GM18909 (cell line): ENCODE data around the gene SPR.
"Not testable (repeated sequence)": the region's sequence is repeated elsewhere in the genome, so short reads cannot be mapped to it uniquely, and the experiment has no call there.

Source experiments
- ATAC-seq: cut with Tn5 transposase; IDR thresholded peaks from one replicate; pipeline ENCODE4 v1.9.1; 2021; ENCODE audit warnings: mild to moderate bottlenecking; ENCODE audit not compliant: unreplicated experiment, poor library complexity

Gene SPR

GRCh38 chr2:72888438-72889202 is 1.4 kb downstream of the SPR start:
- ATAC-seq = no peak

- ATAC-seq = no peak
These were observed 2.8 kb downstream of the SPR start for GRCh38 chr2:72889991-72890390.

DNA sequence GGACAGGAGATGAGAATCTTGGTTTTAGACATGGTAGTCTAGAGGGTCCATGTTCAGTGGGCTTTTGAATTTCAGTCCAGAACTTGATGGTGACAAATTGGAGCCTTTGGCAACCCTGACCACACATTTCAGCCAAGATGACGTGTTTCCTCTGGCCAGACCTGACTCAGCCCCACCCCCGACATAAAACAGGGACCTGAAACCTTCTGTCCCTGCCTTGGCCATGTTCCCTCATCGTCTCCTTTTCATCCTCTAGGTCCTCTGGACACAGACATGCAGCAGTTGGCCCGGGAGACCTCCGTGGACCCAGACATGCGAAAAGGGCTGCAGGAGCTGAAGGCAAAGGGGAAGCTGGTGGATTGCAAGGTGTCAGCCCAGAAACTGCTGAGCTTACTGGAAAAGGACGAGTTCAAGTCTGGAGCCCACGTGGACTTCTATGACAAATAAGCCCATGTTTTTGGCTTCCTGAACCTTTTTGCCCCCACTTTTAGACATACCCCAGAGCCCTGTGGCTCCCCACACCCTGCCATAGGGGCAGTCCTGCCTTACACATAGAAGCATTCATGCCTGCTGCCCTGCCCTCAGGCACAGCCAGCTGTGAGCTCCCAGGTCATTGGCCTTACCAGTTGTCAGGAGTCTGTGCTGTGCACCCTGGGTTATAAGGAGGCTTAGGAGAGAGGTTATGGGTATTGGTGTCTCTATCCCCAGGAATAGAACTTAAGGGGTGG is 4.0 kb downstream of the SPR start:
- no peak for ATAC-seq

DNA sequence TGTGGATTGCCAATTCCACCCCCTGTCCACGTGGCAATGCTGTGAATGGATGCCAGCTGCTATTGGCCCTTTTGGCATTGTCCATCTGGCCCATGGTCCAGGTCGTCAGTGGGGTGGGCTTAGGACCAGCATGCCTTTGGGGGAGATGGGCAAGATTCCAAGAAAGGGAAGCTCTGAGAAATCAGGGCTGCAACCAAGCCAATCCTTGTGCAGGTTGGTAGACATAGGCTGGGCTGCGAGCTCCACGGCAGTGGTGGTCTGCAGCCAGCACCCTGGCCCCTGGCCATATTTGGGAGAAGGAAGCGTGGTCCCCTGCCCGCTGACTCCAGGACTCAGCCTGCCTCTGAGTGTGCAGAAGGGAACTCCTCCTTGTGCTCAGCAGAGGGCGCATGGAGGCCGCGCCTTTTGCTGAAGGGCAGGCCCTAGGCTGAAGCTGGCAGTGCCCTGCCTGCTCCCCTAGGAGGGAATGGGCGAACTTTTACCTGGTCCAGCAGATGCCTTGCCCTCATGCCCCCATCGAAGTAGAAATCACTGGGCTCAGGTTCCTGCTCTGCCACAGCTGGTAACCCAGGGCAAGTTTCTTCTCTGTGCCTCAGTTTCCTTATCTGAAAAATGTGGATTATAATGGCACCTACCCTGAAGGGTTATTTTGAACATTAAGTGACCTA is 5.4 kb downstream of the SPR start:
- ATAC-seq = peak; percentile 67

- peak; percentile 75 for ATAC-seq
These were observed 6.5 kb downstream of the SPR start for GRCh38 chr2:72893594-72894319.

DNA sequence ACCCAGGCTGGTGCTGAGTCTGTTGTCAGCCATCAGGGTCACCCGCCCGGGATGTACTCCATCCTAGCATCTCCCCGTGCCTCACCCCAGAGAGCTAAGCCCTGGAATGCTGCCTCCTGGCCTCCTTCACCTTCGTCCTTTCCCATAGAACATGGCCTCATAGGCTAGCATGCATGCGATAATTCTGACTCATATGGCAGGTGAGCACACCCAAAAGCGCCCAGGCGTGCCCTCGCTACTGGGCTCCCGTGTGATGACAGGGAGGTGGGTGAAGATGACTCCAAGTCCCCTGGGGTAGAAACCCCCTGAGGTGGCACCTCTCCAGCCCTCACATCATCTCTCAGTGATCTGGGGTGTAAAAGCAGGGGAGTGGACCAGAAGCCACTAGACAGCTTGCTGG is 7.3 kb downstream of the SPR start:
- no peak for ATAC-seq

- no peak for ATAC-seq
These were observed 7.9 kb downstream of the SPR start for GRCh38 chr2:72895154-72895553.

DNA sequence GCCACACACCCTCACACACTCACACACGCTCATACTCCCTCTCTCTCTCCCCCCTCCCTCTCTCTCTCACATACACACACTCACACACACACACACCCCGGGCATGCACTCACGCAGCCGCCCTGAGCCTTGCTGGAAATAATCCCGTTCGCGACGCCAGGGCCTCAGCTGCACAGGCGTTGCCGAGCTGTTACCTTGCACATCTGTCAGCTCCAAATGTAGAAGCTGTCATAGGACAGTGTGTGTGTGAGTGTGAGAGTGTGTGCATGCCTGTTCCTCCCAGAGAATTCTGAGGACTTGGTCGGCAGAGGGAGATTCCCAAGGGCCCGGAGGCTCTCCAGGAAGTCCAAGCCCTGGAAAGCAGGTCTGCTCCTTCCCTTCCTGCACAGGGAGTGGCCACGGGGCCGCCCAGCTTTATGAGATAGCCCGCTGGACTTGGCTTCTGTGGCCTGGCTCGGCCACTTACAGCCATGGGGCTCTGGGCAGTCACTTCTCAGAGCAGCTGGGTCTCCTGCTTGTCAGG is 8.6 kb downstream of the SPR start:
- ATAC-seq = no peak

GRCh38 chr2:72896446-72896845 is 9.2 kb downstream of the SPR start:
- ATAC-seq = no peak

- ATAC-seq = no peak
These were observed 10.8 kb downstream of the SPR start for GRCh38 chr2:72897785-72898584.

DNA sequence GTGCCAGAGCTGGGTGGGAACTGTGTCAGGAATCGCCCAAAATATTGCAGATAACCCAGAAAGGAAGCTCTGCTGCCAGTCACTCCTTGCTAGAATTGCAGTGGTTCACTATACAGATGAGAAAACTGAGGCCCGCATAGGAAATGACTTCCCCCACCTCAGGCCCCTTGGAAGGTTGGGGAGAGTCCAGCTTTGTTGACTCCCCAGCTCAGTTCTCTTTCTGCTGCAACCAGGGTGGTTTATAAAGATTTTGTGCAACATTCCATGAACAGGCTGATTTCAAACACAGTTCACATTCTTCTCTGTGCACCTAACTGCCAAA is 11.3 kb downstream of the SPR start:
- ATAC-seq = no peak

DNA sequence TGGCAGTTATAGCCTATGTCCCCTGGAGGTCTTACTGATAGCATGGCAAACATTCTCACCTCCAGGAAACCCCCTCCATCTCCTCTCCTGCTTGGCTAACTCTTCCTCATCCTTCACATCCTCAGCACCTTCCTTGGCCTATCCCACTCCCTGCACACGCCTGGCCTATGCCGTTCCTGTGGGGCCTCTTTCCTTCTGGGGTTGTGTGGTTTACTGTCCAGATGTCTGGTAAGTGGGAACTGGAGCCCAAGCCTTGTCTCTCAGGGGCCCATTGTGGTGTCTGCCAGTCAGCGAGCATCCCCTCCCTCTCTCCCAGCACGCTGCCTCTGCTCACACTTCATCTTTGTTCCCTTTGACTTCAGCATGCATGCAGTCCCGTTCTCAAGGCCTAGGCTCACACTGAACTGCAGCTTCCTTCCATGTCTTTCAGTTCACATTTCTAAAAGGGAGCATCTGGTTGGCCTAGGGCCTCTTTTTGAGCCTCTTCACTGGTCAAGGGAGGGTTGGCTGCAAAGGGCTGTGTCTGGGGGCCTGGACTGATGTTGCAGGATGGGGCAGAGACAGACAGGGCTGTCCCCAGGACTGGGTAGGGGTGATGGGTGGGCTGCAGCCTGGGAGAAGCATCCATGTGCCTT is 13.1 kb downstream of the SPR start:
- ATAC-seq = no peak

- no peak for ATAC-seq
These were observed 14.2 kb downstream of the SPR start for GRCh38 chr2:72901426-72901825.

DNA sequence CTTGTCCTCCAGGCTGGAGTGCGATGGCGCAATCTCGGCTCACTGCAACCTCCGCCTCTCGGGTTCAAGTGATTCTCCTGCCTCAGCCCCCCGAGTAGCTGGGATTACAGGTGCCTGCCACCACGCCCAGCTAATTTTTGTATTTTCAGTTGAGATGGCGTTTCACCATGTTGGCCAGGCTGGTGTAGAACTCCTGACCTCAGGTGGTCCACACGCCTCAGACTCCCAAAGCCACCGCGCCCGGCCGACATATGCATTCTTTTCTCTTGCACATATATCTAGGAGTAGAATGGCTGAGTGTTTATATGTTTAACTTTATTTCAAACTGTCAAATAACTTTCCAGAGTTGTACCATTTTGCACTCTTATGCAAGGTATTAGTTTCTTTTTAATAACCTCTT is 20.2 kb downstream of the SPR start:
- not testable (repeated sequence) for ATAC-seq

DNA sequence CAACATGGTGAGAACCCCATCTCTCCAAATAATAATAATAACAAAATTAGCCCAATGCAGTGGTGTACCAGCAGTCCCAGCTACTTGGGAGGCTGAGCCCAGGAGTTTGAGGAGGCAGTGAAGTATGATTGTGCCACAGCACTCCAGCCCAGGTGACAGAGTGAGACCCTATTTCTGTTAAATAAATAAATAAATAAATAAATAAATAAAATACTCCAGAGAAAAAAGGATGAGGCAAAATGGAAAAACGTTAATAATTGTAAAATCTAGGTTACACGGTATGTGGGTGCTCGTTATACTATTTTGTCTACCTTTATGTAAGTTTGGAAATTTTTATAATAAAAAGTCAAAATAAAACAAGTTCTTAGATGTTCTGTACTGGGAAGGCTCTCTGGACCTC is 21.5 kb downstream of the SPR start:
- ATAC-seq = no peak

GRCh38 chr2:72911256-72911655 is 24.0 kb downstream of the SPR start:
- ATAC-seq = no peak

GRCh38 chr2:72913486-72914205 is 26.4 kb downstream of the SPR start:
- no peak for ATAC-seq

GRCh38 chr2:72914206-72914559 is 27.0 kb downstream of the SPR start:
- ATAC-seq = no peak
